Mesenchymal stem cell (in vitro differentiated cells and primary cell): ENCODE measurements around the gene TJP3.

ENCODE experiments used
- DNase-seq: peaks from one replicate; pipeline ENCODE4 v3.0.0-alpha.2; 2013
- H2AFZ ChIP-seq: one replicate; pipeline ENCODE4 v1.6.1; 2013; ENCODE audit warnings: low read depth, mild to moderate bottlenecking, control low read depth, inconsistent platforms, low read length, moderate library complexity
- H2AK5ac ChIP-seq: 2 replicates; pipeline ENCODE4 v1.6.1; 2013; ENCODE audit warnings: low read length, moderate library complexity, mild to moderate bottlenecking, inconsistent platforms; ENCODE audit not compliant: severe bottlenecking
- H2BK120ac ChIP-seq: one replicate; pipeline ENCODE4 v1.6.1; 2013; ENCODE audit warnings: low read depth, mild to moderate bottlenecking, inconsistent platforms, low read length, moderate library complexity
- H2BK12ac ChIP-seq, 2 experiments: one replicate each; pipeline ENCODE4 v1.6.1; 2013; ENCODE audit warnings: inconsistent platforms in 2 of 2, low read length in 2 of 2, mild to moderate bottlenecking in 2 of 2, moderate library complexity in 2 of 2, control low read depth in 1 of 2
- H2BK15ac ChIP-seq: one replicate; pipeline ENCODE4 v1.6.1; 2013; ENCODE audit warnings: mild to moderate bottlenecking, low read depth, inconsistent platforms; ENCODE audit not compliant: poor library complexity, severe bottlenecking
- H2BK5ac ChIP-seq: 2 replicates; pipeline ENCODE4 v1.6.1; 2013; ENCODE audit warnings: low read depth, mild to moderate bottlenecking, low read length, control low read depth, inconsistent platforms; ENCODE audit not compliant: poor library complexity, severe bottlenecking
- H3K14ac ChIP-seq, 2 experiments: one replicate each; pipeline ENCODE4 v1.6.1; 2013; ENCODE audit warnings: inconsistent platforms in 2 of 2, low read length in 2 of 2, control low read depth in 1 of 2, mild to moderate bottlenecking in 1 of 2, moderate library complexity in 1 of 2
- H3K18ac ChIP-seq, 2 experiments: one replicate each; pipeline ENCODE4 v1.6.1; 2013; ENCODE audit warnings: inconsistent platforms in 2 of 2, low read length in 2 of 2, control low read depth in 1 of 2, low read depth in 1 of 2, mild to moderate bottlenecking in 1 of 2
- H3K23ac ChIP-seq, 2 experiments: one replicate each; pipeline ENCODE4 v1.6.1; 2013; ENCODE audit warnings: inconsistent platforms in 2 of 2, low read length in 2 of 2, mild to moderate bottlenecking in 2 of 2, moderate library complexity in 2 of 2, control low read depth in 1 of 2
- H3K27ac ChIP-seq: 2 replicates; pipeline ENCODE4 v1.5.1; 2013; ENCODE audit warnings: mild to moderate bottlenecking, moderate library complexity, low read length, control low read depth, inconsistent platforms; ENCODE audit not compliant: poor library complexity, severe bottlenecking
- H3K27me3 ChIP-seq, 2 experiments: 2 replicates each; pipeline versions ENCODE4 v1.6.1 to v1.7.0; 2013; ENCODE audit warnings: low read length in 2 of 2, mild to moderate bottlenecking in 2 of 2, moderate library complexity in 2 of 2, control low read depth in 1 of 2, inconsistent platforms in 1 of 2; ENCODE audit not compliant: control insufficient read depth in 1 of 2, insufficient read depth in 1 of 2
- H3K36me3 ChIP-seq, 2 experiments: 2 replicates each; pipeline versions ENCODE4 v1.6.1 to v1.7.0; 2013; ENCODE audit warnings: low read length in 2 of 2, control low read depth in 1 of 2, inconsistent platforms in 1 of 2, low read depth in 1 of 2, mild to moderate bottlenecking in 1 of 2; ENCODE audit not compliant: insufficient read depth in 2 of 2, control insufficient read depth in 1 of 2
- H3K4ac ChIP-seq, 2 experiments: one replicate each; pipeline ENCODE4 v1.6.1; 2013; ENCODE audit warnings: inconsistent platforms in 2 of 2, low read length in 2 of 2, mild to moderate bottlenecking in 2 of 2, moderate library complexity in 2 of 2, control low read depth in 1 of 2, low read depth in 1 of 2
- H3K4me1 ChIP-seq: 2 replicates; pipeline ENCODE4 v1.6.1; 2013; ENCODE audit warnings: low read depth, low read length, control low read depth; ENCODE audit not compliant: control insufficient read depth, insufficient read depth
- H3K4me2 ChIP-seq: 2 replicates; pipeline ENCODE4 v1.6.1; 2013; ENCODE audit warnings: low read length, mild to moderate bottlenecking, inconsistent platforms; ENCODE audit not compliant: poor library complexity, severe bottlenecking
- H3K4me3 ChIP-seq, 2 experiments: 2 replicates each; pipeline versions ENCODE4 v1.5.1 to v1.7.0; 2013; ENCODE audit warnings: low read length in 2 of 2, mild to moderate bottlenecking in 2 of 2, control low read depth in 1 of 2, low read depth in 1 of 2; ENCODE audit not compliant: insufficient read depth in 1 of 2
- H3K79me1 ChIP-seq: replicated peaks from 2 replicates; pipeline ENCODE4 v1.6.1; 2013; ENCODE audit warnings: mild to moderate bottlenecking, control low read depth, low read length, inconsistent platforms; ENCODE audit not compliant: poor library complexity, severe bottlenecking
- H3K9ac ChIP-seq: 2 replicates; pipeline ENCODE4 v1.7.0; 2013; ENCODE audit warnings: mild to moderate bottlenecking, low read length, moderate library complexity
- H3K9me3 ChIP-seq: 2 replicates; pipeline ENCODE4 v1.7.0; 2013; ENCODE audit warnings: mild to moderate bottlenecking, low read length; ENCODE audit not compliant: control insufficient read depth
- H4K8ac ChIP-seq: one replicate; pipeline ENCODE4 v1.6.1; 2013; ENCODE audit warnings: inconsistent platforms, mild to moderate bottlenecking, low read length, moderate library complexity
- H4K91ac ChIP-seq: one replicate; pipeline ENCODE4 v1.6.1; 2013; ENCODE audit warnings: mild to moderate bottlenecking, low read length, inconsistent platforms
- WGBS: methylation state at CpG from one replicate; pipeline ENCODE4 v1.1.7; 2013; ENCODE audit warnings: mixed read lengths; 5-methylcytosine and 5-hydroxymethylcytosine counted together

Gene TJP3

GRCh38 chr19:3697671-3698385 is 10.4 kb upstream of the TJP3 start:
- no peak overlapping the region for H2AK5ac ChIP-seq
- no peaks in the 10 kb centered on the region for H3K79me1 ChIP-seq
- H3K14ac ChIP-seq: peak overlapping the region in 1 of 2 experiments; percentile 6
- H3K4me2 ChIP-seq: peak overlapping the region; percentile 29
- no peaks in the 10 kb centered on the region for H3K27me3 ChIP-seq
- no peak overlapping the region for H2BK120ac ChIP-seq
- H3K4me3 ChIP-seq: peak overlapping the region in 1 of 2 experiments; percentile 68
- peaks cover 43% of the 10 kb centered on the region for H3K4me1 ChIP-seq
- peak overlapping the region in 1 of 2 experiments; percentile 8 for H2BK12ac ChIP-seq
- no peak overlapping the region for H4K91ac ChIP-seq
- H2BK15ac ChIP-seq: no peak overlapping the region
- DNase-seq: no peak
- H2AFZ ChIP-seq: no peak overlapping the region
- no peak overlapping the region for H3K9ac ChIP-seq
- no peak overlapping the region for H3K27ac ChIP-seq
- WGBS: 95% methylated on average over 43 of the region's 43 CpGs
- no peak overlapping the region for H2BK5ac ChIP-seq
- H3K36me3 ChIP-seq: peaks cover 0 to 49% of the 10 kb centered on the region in 2 experiments
- H3K18ac ChIP-seq: no peak overlapping the region
- H3K23ac ChIP-seq: peak overlapping the region in 1 of 2 experiments; percentile 96
- peak overlapping the region; percentile 9 for H4K8ac ChIP-seq
- peak overlapping the region; percentile 26 to 27 for H3K4ac ChIP-seq
- no peaks in the 10 kb centered on the region for H3K9me3 ChIP-seq

- H3K27me3 ChIP-seq: no peaks in the 10 kb centered on the region
- 79% methylated on average over 7 of the region's 12 CpGs for WGBS
- no peak overlapping the region for H4K91ac ChIP-seq
- H3K27ac ChIP-seq: peak overlapping the region; percentile 3
- H3K36me3 ChIP-seq: peaks cover 0 to 42% of the 10 kb centered on the region in 2 experiments
- no peaks in the 10 kb centered on the region for H3K79me1 ChIP-seq
- H3K4me2 ChIP-seq: peak overlapping the region; percentile 29
- peak overlapping the region; percentile 62 for H3K9ac ChIP-seq
- H2AFZ ChIP-seq: no peak overlapping the region
- H2BK15ac ChIP-seq: no peak overlapping the region
- peaks cover 42% of the 10 kb centered on the region for H3K4me1 ChIP-seq
- peak overlapping the region; percentile 22 to 27 for H3K4ac ChIP-seq
- peak overlapping the region in 1 of 2 experiments; percentile 68 for H3K4me3 ChIP-seq
- H4K8ac ChIP-seq: no peak overlapping the region
- peak; percentile 40 for DNase-seq
- H3K18ac ChIP-seq: peak overlapping the region in 1 of 2 experiments; percentile 16
- no peaks in the 10 kb centered on the region for H3K9me3 ChIP-seq
- no peak overlapping the region for H2AK5ac ChIP-seq
- no peak overlapping the region for H3K14ac ChIP-seq
- no peak overlapping the region for H2BK120ac ChIP-seq
- H2BK12ac ChIP-seq: peak overlapping the region; percentile 8 to 34
- no peak overlapping the region for H3K23ac ChIP-seq
- no peak overlapping the region for H2BK5ac ChIP-seq
Observed at GRCh38 chr19:3698386-3698950, 9.7 kb upstream of the TJP3 start.

GRCh38 chr19:3698974-3699740 is 9.0 kb upstream of the TJP3 start:
- Histone ChIP-seq H3K4me3 (peak overlapping the region; percentile 96 to 98), H2BK12ac (peak overlapping the region in 1 of 2 experiments; percentile 85), H3K9ac (peak overlapping the region; percentile 92), H3K14ac (peak overlapping the region in 1 of 2 experiments; percentile 100), H2BK5ac (no peak overlapping the region), H2AFZ (no peak overlapping the region), H3K27ac (peak overlapping the region; percentile 69), H2BK120ac (peak overlapping the region; percentile 42), H3K4me2 (peak overlapping the region; percentile 99), H3K36me3 (peaks cover 0 to 39% of the 10 kb centered on the region in 2 experiments), H2AK5ac (no peak overlapping the region), H3K79me1 (no peaks in the 10 kb centered on the region), H4K91ac (peak overlapping the region; percentile 25), H3K9me3 (no peaks in the 10 kb centered on the region), H3K4ac (peak overlapping the region; percentile 31 to 97), H3K18ac (peak overlapping the region; percentile 80 to 98), H4K8ac (peak overlapping the region; percentile 66), H3K23ac (no peak overlapping the region), H2BK15ac (peak overlapping the region; percentile 54), H3K4me1 (peaks cover 41% of the 10 kb centered on the region), H3K27me3 (no peaks in the 10 kb centered on the region)
- WGBS: 13% methylated on average over 28 of the region's 34 CpGs
- DNase-seq: peak; percentile 74
